SK-N-SH (cell line): Measurements from ENCODE around the gene KISS1R.

ENCODE experiments used
- NFIC ChIP-seq: IDR thresholded peaks from 2 replicates; pipeline ENCODE4 v1.4.0; 2012; ENCODE audit warnings: borderline replicate concordance
- POLR2AphosphoS5 ChIP-seq: IDR thresholded peaks from 2 replicates; pipeline ENCODE4 v1.6.1; 2012; ENCODE audit warnings: low read depth, low read length
- SIN3A ChIP-seq: IDR thresholded peaks from 2 replicates; pipeline ENCODE4 v1.6.1; 2012; ENCODE audit warnings: low read depth, mild to moderate bottlenecking, low read length, moderate library complexity, borderline replicate concordance
- TF ChIP-seq, protein P1 (sequence below): fragments of 200-600 bp; sonication (generic); IDR thresholded peaks from 2 replicates; pipeline ENCODE4 v1.6.1; 2017; ENCODE audit warnings: antibody characterized with exemption, mild to moderate bottlenecking, moderate library complexity

- TF ChIP-seq, protein P1, sequence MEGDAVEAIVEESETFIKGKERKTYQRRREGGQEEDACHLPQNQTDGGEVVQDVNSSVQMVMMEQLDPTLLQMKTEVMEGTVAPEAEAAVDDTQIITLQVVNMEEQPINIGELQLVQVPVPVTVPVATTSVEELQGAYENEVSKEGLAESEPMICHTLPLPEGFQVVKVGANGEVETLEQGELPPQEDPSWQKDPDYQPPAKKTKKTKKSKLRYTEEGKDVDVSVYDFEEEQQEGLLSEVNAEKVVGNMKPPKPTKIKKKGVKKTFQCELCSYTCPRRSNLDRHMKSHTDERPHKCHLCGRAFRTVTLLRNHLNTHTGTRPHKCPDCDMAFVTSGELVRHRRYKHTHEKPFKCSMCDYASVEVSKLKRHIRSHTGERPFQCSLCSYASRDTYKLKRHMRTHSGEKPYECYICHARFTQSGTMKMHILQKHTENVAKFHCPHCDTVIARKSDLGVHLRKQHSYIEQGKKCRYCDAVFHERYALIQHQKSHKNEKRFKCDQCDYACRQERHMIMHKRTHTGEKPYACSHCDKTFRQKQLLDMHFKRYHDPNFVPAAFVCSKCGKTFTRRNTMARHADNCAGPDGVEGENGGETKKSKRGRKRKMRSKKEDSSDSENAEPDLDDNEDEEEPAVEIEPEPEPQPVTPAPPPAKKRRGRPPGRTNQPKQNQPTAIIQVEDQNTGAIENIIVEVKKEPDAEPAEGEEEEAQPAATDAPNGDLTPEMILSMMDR, result no peak
- no peak for TF ChIP-seq NFIC
- no peak for TF ChIP-seq SIN3A
- no peak for TF ChIP-seq POLR2AphosphoS5
These were observed 49.5 kb downstream of the KISS1R start for GRCh38 chr19:966485-967088.
